ENCODE measurements around the gene TXNL1.

- no peak for TF ChIP-seq POLR2A (IDR thresholded peaks at IDR 0.05)
- no peak for TF ChIP-seq CTCF (IDR thresholded peaks at IDR 0.05)
Measured at GRCh38 chr18:56684277-56684676, 45.9 kb upstream of the TXNL1 start.

Data from heart left ventricle (tissue), 13 donors.